HepG2 (cell line): ENCODE measurements around the gene GPBAR1. TPM values are rescaled to one million over a fixed set of nuclear protein-coding genes. Genes with fewer than 3 reads are reported as not detected.

Experiments
- GABPA ChIP-seq, 2 experiments: IDR thresholded peaks; 2 replicates each; pipeline ENCODE4 v1.6.1; 2011 to 2016; ENCODE audit warnings: low read depth in 2 of 2, low read length in 1 of 2, missing biosample characterization in 1 of 2, missing genetic modification characterization in 1 of 2
- GATAD2A ChIP-seq: IDR thresholded peaks from 2 replicates; pipeline ENCODE4 v1.6.1; 2016
- KDM5A ChIP-seq: fragments of 200-600 bp; sonication (generic); IDR thresholded peaks from 2 replicates; pipeline ENCODE4 v1.7.0; 2018; ENCODE audit warnings: antibody characterized with exemption, mild to moderate bottlenecking, low read length, borderline replicate concordance
- KDM5B ChIP-seq: sonication (generic); formaldehyde crosslinking; IDR thresholded peaks from 2 replicates; pipeline ENCODE4 v1.4.0; 2020; ENCODE audit warnings: missing genetic modification reagents, mild to moderate bottlenecking, borderline replicate concordance
- MBD4 ChIP-seq: IDR thresholded peaks from 2 replicates; pipeline ENCODE4 v1.6.1; 2012; ENCODE audit warnings: low read length, inconsistent platforms, borderline replicate concordance
- MYNN ChIP-seq: sonication (generic); formaldehyde crosslinking; IDR thresholded peaks from 2 replicates; pipeline ENCODE4 v1.4.0; 2020; ENCODE audit warnings: mild to moderate bottlenecking, low read depth, missing genetic modification reagents
- NFYC ChIP-seq: IDR thresholded peaks from 2 replicates; pipeline ENCODE4 v1.6.1; 2016; ENCODE audit warnings: missing genetic modification reagents, missing compliant biosample characterization
- PTBP1 ChIP-seq: fragments of 200-400 bp; formaldehyde crosslinking; IDR thresholded peaks from 2 replicates; pipeline ENCODE4 v1.6.1; 2018; ENCODE audit warnings: low read length, low read depth; ENCODE audit not compliant: poor library complexity, severe bottlenecking
- TRIM24 ChIP-seq: sonication (generic); formaldehyde crosslinking; IDR thresholded peaks from 2 replicates; pipeline ENCODE4 v1.8.0; 2022; ENCODE audit warnings: mild to moderate bottlenecking, missing genetic modification reagents
- U2AF2 ChIP-seq: fragments of 200-400 bp; formaldehyde crosslinking; IDR thresholded peaks from 2 replicates; pipeline ENCODE4 v1.6.1; 2017; ENCODE audit warnings: low read depth, mild to moderate bottlenecking, low read length
- ZNF329 ChIP-seq: sonication (generic); formaldehyde crosslinking; IDR thresholded peaks from 2 replicates; pipeline ENCODE4 v1.9.0; 2021; ENCODE audit warnings: low read depth, mild to moderate bottlenecking, missing genetic modification reagents
- ZNF562 ChIP-seq: sonication (generic); formaldehyde crosslinking; IDR thresholded peaks from 2 replicates; pipeline ENCODE4 v1.8.0; 2022; ENCODE audit warnings: missing genetic modification reagents, borderline replicate concordance
- polyA plus RNA-seq, 8 experiments: library from polyadenylated mRNA; depleted of rRNA in 3 of 8; stranded (reverse) in 7 of 8; unstranded in 1 of 8; fragments of >200 nt; fragmentation: Illumina TruSeq in 4 of 8; extraction: Trizol in 4 of 8; gene quantifications; 2 replicates each; pipeline versions ENCODE4 v1.2.1 to v1.2.3, GENCODE V29; 2011 to 2016; ENCODE audit warnings: low read depth in 4 of 8, missing spikeins in 1 of 8, mixed read lengths in 1 of 8; ENCODE audit not compliant: insufficient read depth in 1 of 8
- total RNA-seq, 5 experiments: library from RNA; depleted of rRNA; stranded (reverse); fragments of >200 nt; fragmentation: Illumina TruSeq; extraction: Trizol; gene quantifications; 2 replicates each; pipeline ENCODE4 v1.2.3, GENCODE V29; 2016; ENCODE audit warnings: low read depth in 1 of 5
- TF ChIP-seq, protein P1 (sequence below): sonication (generic); formaldehyde crosslinking; conservative IDR thresholded peaks from 2 replicates; pipeline ENCODE4 v1.8.0; 2022; ENCODE audit warnings: low read depth, missing genetic modification reagents
- TF ChIP-seq, protein P2 (sequence below): fragments of 450-650 bp; IDR thresholded peaks from 2 replicates; pipeline ENCODE4 v1.6.1; 2017; ENCODE audit warnings: mild to moderate bottlenecking
- TF ChIP-seq, protein P3 (sequence below): sonication (generic); formaldehyde crosslinking; conservative IDR thresholded peaks from 2 replicates; pipeline ENCODE4 v1.8.0; 2022; ENCODE audit warnings: mild to moderate bottlenecking, moderate library complexity, missing genetic modification reagents
- TF ChIP-seq, protein P4 (sequence below): sonication (generic); formaldehyde crosslinking; IDR thresholded peaks from 2 replicates; pipeline ENCODE4 v1.5.0; 2020; ENCODE audit warnings: mild to moderate bottlenecking, missing genetic modification reagents, moderate library complexity
- TF ChIP-seq, protein P5 (sequence below): sonication (generic); formaldehyde crosslinking; IDR thresholded peaks from 2 replicates; pipeline ENCODE4 v1.5.0; 2020; ENCODE audit warnings: missing genetic modification reagents, mild to moderate bottlenecking, borderline replicate concordance

Gene GPBAR1
- total and polyA plus RNA-seq, 2 of the 13 experiments (the other 11 are each of a cell fraction or from before 2014, with no cell fraction given), result 0.05 to 0.09 TPM

DNA sequence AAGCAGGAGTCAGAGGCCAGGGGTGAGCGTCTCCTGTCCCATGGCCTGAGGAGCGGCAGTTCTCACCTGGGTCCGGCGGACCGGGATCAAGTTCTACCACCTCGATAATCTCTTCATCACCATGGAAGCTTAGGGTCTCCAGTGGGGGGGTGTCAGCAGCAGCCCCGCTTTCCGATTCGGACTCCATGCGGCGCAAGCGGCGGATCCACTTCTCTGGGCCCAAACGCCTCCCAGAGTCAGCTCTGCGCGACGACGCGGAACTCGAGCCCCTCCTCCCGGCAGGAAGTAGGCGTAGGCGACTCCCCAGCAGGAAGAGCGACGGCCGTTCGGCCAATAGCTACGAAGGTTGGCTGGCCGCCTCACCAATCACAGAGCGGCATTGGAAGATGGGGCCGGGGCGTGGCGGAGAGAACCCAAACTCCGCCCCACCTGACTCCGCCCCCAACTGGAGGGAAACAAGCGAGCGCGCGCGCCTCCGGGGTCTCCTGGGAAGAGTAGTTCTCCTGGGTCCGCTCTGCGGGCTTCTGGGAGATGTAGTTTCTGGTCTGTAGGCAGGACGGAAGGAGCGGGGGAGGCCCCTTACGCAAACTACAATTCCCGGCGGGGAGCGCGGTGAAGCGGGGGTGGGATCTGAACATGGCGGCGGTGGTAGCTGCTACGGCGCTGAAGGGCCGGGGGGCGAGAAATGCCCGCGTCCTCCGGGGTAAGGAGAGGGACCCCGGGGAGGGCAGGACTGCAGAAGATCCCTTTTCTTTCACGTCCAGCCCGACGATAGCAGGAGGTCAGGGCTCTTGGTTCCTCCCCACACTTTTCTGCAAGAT, 9.3 kb downstream of the GPBAR1 start, which contains the start of the genes AAMP and PNKD (continued):
- TF ChIP-seq ZNF562 (CRISPR knock-in tag) (no peak), GABPA (IDR thresholded peaks at IDR 0.05; ENCODE audit: low read depth, low read length) (peak; percentile 81), GABPA (CRISPR knock-in tag; IDR thresholded peaks at IDR 0.05; ENCODE audit: low read depth) (peak; percentile 93), TRIM24 (CRISPR knock-in tag) (no peak), PTBP1 (peak; percentile 48), GATAD2A (no peak), ZNF329 (CRISPR knock-in tag) (no peak), KDM5A (peak; percentile 82), NFYC (CRISPR knock-in tag) (peak; percentile 100), U2AF2 (no peak), MYNN (no peak), MBD4 (no peak), KDM5B (CRISPR knock-in tag) (peak; percentile 81)
- TF ChIP-seq, protein P1, sequence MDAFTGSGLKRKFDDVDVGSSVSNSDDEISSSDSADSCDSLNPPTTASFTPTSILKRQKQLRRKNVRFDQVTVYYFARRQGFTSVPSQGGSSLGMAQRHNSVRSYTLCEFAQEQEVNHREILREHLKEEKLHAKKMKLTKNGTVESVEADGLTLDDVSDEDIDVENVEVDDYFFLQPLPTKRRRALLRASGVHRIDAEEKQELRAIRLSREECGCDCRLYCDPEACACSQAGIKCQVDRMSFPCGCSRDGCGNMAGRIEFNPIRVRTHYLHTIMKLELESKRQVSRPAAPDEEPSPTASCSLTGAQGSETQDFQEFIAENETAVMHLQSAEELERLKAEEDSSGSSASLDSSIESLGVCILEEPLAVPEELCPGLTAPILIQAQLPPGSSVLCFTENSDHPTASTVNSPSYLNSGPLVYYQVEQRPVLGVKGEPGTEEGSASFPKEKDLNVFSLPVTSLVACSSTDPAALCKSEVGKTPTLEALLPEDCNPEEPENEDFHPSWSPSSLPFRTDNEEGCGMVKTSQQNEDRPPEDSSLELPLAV (CRISPR knock-in tag), result no peak
- TF ChIP-seq, protein P2, sequence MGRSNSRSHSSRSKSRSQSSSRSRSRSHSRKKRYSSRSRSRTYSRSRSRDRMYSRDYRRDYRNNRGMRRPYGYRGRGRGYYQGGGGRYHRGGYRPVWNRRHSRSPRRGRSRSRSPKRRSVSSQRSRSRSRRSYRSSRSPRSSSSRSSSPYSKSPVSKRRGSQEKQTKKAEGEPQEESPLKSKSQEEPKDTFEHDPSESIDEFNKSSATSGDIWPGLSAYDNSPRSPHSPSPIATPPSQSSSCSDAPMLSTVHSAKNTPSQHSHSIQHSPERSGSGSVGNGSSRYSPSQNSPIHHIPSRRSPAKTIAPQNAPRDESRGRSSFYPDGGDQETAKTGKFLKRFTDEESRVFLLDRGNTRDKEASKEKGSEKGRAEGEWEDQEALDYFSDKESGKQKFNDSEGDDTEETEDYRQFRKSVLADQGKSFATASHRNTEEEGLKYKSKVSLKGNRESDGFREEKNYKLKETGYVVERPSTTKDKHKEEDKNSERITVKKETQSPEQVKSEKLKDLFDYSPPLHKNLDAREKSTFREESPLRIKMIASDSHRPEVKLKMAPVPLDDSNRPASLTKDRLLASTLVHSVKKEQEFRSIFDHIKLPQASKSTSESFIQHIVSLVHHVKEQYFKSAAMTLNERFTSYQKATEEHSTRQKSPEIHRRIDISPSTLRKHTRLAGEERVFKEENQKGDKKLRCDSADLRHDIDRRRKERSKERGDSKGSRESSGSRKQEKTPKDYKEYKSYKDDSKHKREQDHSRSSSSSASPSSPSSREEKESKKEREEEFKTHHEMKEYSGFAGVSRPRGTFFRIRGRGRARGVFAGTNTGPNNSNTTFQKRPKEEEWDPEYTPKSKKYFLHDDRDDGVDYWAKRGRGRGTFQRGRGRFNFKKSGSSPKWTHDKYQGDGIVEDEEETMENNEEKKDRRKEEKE, result no peak
- TF ChIP-seq, protein P3, sequence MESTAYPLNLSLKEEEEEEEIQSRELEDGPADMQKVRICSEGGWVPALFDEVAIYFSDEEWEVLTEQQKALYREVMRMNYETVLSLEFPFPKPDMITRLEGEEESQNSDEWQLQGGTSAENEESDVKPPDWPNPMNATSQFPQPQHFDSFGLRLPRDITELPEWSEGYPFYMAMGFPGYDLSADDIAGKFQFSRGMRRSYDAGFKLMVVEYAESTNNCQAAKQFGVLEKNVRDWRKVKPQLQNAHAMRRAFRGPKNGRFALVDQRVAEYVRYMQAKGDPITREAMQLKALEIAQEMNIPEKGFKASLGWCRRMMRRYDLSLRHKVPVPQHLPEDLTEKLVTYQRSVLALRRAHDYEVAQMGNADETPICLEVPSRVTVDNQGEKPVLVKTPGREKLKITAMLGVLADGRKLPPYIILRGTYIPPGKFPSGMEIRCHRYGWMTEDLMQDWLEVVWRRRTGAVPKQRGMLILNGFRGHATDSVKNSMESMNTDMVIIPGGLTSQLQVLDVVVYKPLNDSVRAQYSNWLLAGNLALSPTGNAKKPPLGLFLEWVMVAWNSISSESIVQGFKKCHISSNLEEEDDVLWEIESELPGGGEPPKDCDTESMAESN, result peak; percentile 42
- TF ChIP-seq, protein P4, sequence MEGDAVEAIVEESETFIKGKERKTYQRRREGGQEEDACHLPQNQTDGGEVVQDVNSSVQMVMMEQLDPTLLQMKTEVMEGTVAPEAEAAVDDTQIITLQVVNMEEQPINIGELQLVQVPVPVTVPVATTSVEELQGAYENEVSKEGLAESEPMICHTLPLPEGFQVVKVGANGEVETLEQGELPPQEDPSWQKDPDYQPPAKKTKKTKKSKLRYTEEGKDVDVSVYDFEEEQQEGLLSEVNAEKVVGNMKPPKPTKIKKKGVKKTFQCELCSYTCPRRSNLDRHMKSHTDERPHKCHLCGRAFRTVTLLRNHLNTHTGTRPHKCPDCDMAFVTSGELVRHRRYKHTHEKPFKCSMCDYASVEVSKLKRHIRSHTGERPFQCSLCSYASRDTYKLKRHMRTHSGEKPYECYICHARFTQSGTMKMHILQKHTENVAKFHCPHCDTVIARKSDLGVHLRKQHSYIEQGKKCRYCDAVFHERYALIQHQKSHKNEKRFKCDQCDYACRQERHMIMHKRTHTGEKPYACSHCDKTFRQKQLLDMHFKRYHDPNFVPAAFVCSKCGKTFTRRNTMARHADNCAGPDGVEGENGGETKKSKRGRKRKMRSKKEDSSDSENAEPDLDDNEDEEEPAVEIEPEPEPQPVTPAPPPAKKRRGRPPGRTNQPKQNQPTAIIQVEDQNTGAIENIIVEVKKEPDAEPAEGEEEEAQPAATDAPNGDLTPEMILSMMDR, result peak; percentile 54
- TF ChIP-seq, protein P5, sequence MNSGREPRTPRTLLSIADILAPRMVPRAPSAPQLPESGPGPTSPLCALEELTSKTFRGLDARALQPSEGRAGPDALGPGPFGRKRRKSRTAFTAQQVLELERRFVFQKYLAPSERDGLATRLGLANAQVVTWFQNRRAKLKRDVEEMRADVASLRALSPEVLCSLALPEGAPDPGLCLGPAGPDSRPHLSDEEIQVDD, result no peak
